NCI-H2171 (cell line): Measurements from ENCODE around the gene ILK.

Source experiments
- DNase-seq: peaks from one replicate; lab custom pipeline; 2025; lab: John Stamatoyannopoulos, UW

The ILK gene

GRCh38 chr11:6603287-6604080 lies at the start of gene ILK, which contains the start of gene RRP8:
Gene ILK, plus strand, starts transcription at chr11:6603774. Its CDS starts 498 bp downstream, at chr11:6604272.
Gene RRP8, minus strand, starts transcription at chr11:6603616. Its CDS starts 114 bp downstream, at chr11:6603502.
- peak; percentile 46 for DNase-seq

DNA sequence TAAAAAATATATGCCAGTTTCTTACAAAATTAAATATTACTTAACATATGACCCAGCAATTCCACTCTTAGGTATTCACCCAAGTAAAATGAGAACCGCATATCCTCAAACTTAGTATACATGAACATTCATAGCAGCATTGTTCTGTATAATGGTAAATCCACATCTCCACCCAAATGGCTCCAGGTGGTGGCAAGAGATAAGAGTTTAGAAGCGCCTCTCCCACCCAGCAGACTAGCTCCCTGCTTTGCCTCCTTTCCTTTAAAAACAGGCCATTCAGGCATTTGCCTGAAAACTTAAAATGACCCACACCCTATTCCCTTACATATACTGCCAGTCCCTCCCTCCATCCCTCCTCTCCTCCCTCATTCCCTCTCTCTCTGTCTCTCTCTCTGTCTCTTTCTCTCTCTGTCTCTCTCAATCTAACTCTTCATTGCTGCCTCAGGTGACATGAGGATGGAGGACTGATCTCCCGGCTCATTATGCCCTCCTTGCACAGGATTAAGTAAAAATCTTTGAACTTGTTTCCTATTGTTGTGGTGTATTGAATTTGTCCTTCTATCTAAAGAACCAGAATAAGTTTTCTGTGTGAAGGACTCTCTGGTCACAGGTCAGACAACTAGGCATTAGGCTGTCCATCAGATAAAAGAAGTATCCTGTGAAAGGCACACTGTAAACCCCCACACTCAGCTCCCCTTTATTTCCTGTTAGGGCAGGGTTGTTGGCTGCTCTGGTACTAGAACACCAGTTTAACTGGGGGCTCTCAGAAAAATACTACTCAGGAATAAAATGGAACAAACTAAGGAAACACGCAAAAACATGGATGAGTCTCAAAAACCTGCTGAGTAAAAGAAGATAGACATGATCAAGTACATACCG lies 48.5 kb upstream of the ILK start:
- no peak for DNase-seq

DNA sequence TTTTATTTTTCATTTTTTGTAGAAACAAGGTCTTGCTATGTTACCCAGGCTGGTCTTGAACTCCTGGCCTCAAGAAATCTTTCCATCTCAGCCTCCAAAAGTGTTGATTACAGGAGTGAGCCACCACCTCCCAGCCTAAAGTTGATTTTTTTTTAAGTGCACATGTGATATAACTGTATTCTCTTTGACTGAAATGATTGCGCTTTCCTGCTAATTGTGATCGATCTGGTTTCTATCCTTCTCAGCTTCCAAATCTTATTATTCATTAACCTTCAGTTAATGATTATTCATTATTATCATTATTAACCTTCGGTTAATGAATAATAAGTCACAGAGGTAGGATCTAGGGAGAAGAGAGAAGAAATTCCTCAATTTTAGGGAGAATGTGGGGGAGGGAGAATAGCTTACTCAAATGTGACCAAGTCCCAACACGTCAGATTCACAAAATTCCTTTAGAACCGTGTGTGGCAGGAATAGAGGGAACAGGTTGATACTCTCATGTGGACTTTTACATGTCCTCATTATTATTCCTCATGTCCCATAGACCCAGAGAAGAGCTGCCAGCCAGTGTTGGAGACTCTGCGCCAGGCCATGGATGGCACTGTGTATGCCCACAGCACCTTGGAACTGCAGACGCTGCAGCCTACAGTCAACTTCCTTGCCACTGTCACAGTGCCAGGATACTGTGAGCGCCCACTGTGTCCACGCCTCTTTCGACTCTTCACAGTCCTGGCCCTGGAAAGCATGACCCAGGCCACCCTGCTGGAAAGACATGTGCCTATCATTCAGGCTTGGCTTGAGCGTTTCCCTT lies 47.2 kb upstream of the ILK start:
- DNase-seq: no peak

DNA sequence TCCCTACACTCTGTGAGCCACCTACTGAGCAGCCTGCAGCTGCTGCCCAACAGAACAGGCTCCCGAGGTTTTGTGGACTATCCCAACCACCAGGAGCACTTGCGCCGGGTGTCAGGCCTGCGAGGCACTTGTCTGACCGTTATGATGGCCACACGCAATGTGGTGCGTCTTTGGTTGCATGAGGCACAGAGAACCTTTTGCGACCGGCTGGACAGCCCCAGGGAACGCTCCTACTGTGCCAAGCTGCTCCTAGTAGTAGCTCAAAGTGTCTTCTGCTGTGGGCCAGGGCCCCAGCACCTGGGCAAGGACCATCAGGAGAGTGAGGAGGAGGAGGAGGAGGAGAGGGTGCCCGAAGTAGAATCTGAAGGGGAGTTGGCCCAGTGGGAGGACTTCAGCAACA lies 46.5 kb upstream of the ILK start:
- no peak for DNase-seq

- DNase-seq: no peak
Measured at GRCh38 chr11:6557761-6558674, 45.6 kb upstream of the ILK start.

- no peak for DNase-seq
Measured at GRCh38 chr11:6559369-6559768, 44.2 kb upstream of the ILK start.

- DNase-seq: no peak
Measured at GRCh38 chr11:6561288-6561687, 42.3 kb upstream of the ILK start.

DNA sequence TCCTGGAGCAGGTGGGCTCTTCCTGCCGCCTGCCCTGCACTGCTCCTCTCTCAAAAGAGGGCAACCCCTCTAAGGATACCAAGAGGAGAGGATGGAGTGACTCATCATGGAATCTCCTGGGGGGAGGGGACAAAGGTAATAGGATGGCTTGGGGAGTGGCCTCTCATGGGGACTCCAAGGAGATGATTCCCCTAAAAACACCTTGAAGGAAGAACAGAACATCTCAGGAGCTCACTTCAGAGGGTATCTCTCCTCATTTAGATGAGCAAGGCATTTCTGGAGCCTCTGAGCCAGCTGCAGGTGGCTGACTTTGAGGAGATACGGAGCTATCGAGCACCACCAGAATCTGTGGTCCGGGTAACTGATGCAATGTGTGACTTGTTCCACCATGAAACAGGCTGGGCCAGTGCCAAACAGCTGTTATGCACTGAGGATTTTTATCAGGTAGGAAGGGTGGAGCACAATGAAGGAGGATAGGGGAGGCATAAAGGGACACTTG lies 40.4 kb upstream of the ILK start:
- DNase-seq: no peak

- no peak for DNase-seq
Measured at GRCh38 chr11:6563667-6564066, 39.9 kb upstream of the ILK start.

DNA sequence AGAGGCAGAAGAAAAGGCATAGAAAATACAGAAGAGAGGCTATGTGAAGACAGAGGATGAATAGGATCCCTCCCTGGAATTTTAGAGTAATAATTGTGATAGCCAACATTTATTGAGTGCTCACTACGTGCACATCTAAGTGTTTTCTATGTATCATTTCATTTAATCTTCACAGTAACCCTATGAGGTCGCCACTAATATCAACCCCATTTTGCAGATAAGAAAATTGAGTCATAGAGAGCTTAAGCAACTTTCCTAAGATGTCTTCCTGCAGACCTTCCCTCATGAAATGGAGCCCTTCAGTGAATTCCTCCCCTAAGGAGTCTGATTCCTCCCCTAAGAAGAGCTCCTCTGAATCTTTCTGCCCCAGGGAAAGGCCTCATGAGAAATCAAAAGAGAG lies 38.2 kb upstream of the ILK start:
- no peak for DNase-seq

DNA sequence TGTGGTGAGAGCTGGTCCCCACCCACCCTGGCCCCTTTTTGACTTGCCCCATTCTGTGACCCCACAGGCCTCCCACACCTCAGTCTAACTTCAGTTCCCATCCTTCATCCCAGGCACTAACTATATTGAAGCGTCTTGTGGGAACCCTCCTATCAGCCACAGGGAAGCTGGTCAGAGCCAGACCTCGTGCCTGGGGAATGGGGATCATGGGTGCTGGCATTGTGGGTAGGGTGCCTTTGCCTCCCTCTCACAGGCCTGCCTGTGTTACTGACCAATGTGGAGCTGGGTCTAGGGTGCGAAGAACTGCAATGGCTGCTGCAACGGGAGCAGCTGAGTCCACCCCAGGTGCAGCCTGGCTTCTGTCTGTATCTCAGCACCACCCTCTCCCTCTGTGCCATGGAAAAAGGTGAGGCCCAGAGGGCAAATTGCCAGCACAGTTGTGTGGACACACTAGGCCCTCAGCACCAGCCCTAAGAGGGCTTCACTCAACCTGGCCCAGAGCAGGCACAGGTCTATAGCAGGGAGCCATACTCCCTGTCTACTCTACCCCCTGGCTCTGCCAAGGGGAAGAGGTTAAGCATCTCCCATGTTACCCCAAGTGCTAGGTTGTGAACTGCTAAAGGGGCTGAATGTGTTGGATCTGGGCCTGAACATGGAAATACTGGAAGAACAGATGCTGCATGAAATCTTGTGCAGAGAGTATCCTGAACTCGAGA lies 37.4 kb upstream of the ILK start:
- DNase-seq: no peak

DNA sequence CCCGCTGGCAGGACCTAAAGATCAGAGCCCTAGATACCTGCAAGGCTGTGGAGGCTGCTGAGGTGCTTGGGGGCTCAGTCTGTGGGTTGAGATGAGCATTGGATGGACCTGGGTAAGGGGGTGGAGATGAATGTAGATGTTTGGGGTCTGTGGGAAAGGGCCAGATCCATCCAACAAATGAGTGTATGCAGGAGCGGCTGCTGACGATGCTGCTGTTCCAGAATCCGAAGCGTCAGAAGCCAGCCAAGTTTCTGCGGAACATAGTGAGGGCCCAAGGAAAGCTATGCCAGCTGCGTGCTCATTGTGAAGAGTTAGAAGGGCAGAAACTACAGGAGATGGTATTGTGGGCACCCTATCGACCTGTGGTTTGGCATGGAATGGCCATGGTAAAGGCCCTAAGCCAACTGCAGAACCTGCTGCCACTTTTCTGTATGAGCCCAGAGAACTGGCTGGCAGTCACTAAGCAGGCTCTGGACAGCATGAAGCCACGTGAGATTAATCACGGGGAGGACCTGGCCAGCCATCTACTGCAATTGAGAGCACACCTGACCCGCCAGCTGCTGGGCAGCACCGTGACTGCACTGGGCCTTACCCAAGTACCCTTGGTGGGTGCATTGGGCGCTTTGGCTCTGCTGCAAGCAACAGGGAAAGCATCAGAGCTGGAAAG lies 36.7 kb upstream of the ILK start:
- no peak for DNase-seq

GRCh38 chr11:6567371-6567745 lies 36.2 kb upstream of the ILK start:
- no peak for DNase-seq

DNA sequence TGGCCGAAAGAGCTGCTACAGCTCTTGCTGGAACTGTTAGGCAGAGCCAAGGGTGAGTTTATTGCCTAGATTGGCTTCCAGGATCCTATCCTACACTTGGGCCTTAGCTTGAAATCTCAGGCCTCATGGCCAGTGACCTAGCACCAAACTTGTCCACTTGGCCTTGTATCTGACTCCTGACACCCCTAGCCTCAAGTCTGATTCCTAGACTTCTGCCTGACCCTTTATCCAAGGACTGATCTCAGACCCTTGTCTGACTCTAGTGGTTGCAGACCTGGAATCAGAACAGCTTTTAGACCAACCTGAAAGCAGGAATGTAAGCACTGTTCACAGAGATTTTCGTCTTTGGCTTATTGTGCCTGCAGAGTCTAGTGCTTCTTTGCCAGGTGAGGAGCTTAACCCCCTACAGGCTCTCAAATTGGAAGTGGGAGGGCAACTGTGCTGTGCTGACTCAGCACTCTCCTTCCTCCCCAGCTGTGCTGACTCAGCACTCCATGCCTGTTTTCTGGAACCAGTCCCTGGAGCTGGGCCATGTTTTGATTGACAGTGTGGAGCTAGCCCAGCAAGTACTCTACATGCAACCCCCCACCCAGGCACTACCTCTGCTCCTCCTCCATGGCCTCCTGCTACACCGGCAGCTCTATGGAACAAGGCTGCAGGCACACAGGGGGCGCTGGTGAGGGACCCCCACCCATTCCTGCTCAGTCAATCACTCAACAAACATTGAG lies 35.2 kb upstream of the ILK start:
- no peak for DNase-seq

GRCh38 chr11:6569706-6570105 lies 33.9 kb upstream of the ILK start:
- DNase-seq: no peak

- no peak for DNase-seq
Measured at GRCh38 chr11:6570691-6571427, 32.7 kb upstream of the ILK start.

DNA sequence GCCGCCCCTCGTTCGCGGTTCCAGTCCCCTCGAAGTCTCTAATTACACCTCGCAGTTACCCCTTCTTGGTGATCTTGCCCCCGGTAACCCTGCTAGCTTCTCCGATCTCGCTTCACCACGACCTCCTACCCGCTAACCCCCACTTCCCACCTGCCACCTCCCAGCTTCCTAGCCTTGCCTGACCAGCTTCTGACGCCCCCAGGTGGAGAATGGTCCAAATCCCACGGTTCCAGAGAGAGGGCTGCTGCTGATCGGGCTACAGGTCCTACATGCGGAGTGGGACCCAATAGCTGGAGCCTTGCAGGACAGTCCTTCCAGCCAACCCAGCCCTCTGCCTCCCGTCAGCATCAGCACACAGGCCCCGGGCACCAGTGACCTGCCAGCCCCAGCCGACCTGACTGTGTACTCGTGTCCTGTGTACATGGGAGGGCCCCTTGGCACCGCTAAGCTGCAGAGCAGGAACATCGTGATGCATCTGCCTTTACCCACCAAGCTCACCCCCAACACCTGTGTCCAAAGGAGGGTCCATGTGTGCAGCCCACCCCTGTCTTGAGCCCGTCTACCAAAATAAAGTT lies 32.1 kb upstream of the ILK start:
- DNase-seq: no peak

- DNase-seq: no peak
Measured at GRCh38 chr11:6572215-6572614, 31.4 kb upstream of the ILK start.
